ENCODE measurements around the gene UBR1.
"Not testable (repeated sequence)": the region's sequence is repeated elsewhere in the genome, so short reads cannot be mapped to it uniquely, and the experiment has no call there.

The UBR1 gene

GRCh38 chr15:42903388-42904324 is 202.2 kb downstream of the UBR1 start:
- DNase-seq: no peak

GRCh38 chr15:42893911-42894310 is 211.9 kb downstream of the UBR1 start:
- DNase-seq: not testable (repeated sequence)
